HepG2 (cell line): ENCODE results near the gene CDYL2. TPM values are rescaled to one million over a fixed set of nuclear protein-coding genes. Genes with fewer than 3 reads are reported as not detected.

Experiments used
- ATAC-seq: fragments of 200-7000 bp; cut with Tn5 transposase; 3 replicates; pipeline ENCODE4 v1.9.1; 2020; ENCODE audit warnings: mild to moderate bottlenecking, moderate library complexity
- BruUV-seq: library from RNA; stranded (reverse); fragments of 400-500 nt; replicated peaks from 2 replicates; lab custom pipeline; 2021; lab: Mats Ljungman, UMichigan
- CTCF ChIA-PET: fragments of 300-600 bp; formaldehyde crosslinking; extraction: SDS; loops from one replicate; lab custom pipeline; 2021; ENCODE audit warnings: low total read pairs, inconsistent platforms, low intra/inter-chr PET ratio; lab: Yijun Ruan, JAX
- POLR2A ChIA-PET: fragments of 350-600 bp; sonication (Branson Sonifier 250); formaldehyde crosslinking; loops from one replicate; lab custom pipeline; 2020; ENCODE audit warnings: antibody characterized with exemption, inconsistent platforms; lab: Yijun Ruan, JAX
- DNase-seq: peaks from one replicate; pipeline ENCODE4 v3.0.0-alpha.2; 2015; ENCODE audit warnings: low spot score
- FAIRE-seq: peaks from 3 replicates; lab custom pipeline; 2011; peaks lifted over from hg19 to GRCh38; lab: Jason Lieb, UNC
- H2AFZ ChIP-seq: one replicate; pipeline ENCODE4 v1.6.1; 2011; ENCODE audit warnings: low read length, inconsistent platforms
- H3K27ac ChIP-seq: fragments of 300-600 bp; 3 replicates; pipeline ENCODE4 v1.8.0; 2011; ENCODE audit warnings: mixed run types, mild to moderate bottlenecking, mixed read lengths, low read length, inconsistent platforms; ENCODE audit not compliant: insufficient read depth; ENCODE audit errors: extremely low read length
- H3K27me3 ChIP-seq, 2 experiments: fragments of 200-600 bp in 1 of 2; 2 replicates in 1 of 2; 3 replicates in 1 of 2; pipeline versions ENCODE4 v1.6.0 to v1.8.0; 2011; ENCODE audit warnings: low read length in 2 of 2, mild to moderate bottlenecking in 2 of 2, moderate library complexity in 2 of 2, inconsistent platforms in 1 of 2; ENCODE audit not compliant: insufficient read depth in 2 of 2, control insufficient read depth in 1 of 2
- H3K36me3 ChIP-seq, 2 experiments: fragments of 200-600 bp in 1 of 2; replicated peaks in 1 of 2; 2 replicates in 1 of 2; 3 replicates in 1 of 2; pipeline versions ENCODE4 v1.5.1 to v1.8.0; 2011; ENCODE audit warnings: low read length in 2 of 2, inconsistent platforms in 1 of 2; ENCODE audit not compliant: insufficient read depth in 2 of 2, control insufficient read depth in 1 of 2
- H3K4me1 ChIP-seq: 2 replicates; pipeline ENCODE4 v1.5.1; 2012; ENCODE audit warnings: low read length, inconsistent platforms; ENCODE audit not compliant: insufficient read depth
- H3K4me2 ChIP-seq: 2 replicates; pipeline ENCODE4 v1.6.0; 2011; ENCODE audit warnings: low read depth, low read length, inconsistent platforms
- H3K4me3 ChIP-seq, 3 experiments: fragments of 200-600 bp in 1 of 3; sonication (generic), shearing (Covaris generic) in 1 of 3; replicated peaks in 1 of 3; 2 replicates each; pipeline ENCODE4 v1.5.1; 2011 to 2016; ENCODE audit warnings: low read length in 3 of 3, inconsistent platforms in 2 of 3, low read depth in 2 of 3, mild to moderate bottlenecking in 2 of 3, control low read depth in 1 of 3, mixed read lengths in 1 of 3; ENCODE audit not compliant: insufficient read depth in 1 of 3
- H3K79me2 ChIP-seq: one replicate; pipeline ENCODE4 v1.6.1; 2011; ENCODE audit warnings: low read length, inconsistent platforms; ENCODE audit not compliant: insufficient read depth
- H3K9ac ChIP-seq: 2 replicates; pipeline ENCODE4 v1.6.0; 2011; ENCODE audit warnings: mild to moderate bottlenecking, low read depth, low read length, inconsistent platforms; ENCODE audit not compliant: insufficient read depth
- H3K9me3 ChIP-seq: 2 replicates; pipeline ENCODE4 v1.5.1; 2012; ENCODE audit warnings: mild to moderate bottlenecking, low read length
- H4K20me1 ChIP-seq: 2 replicates; pipeline ENCODE4 v1.6.0; 2011; ENCODE audit warnings: inconsistent platforms, mild to moderate bottlenecking, low read length, moderate library complexity; ENCODE audit not compliant: insufficient read depth
- ARNT ChIP-seq: fragments of 450-650 bp; IDR thresholded peaks from 2 replicates; pipeline ENCODE4 v1.6.1; 2017
- EHMT2 ChIP-seq: fragments of 200-600 bp; sonication (generic); IDR thresholded peaks from 2 replicates; pipeline ENCODE4 v1.7.0; 2017; ENCODE audit warnings: antibody characterized with exemption, low read depth, low read length, borderline replicate concordance
- NFAT5 ChIP-seq: sonication (generic); formaldehyde crosslinking; IDR thresholded peaks from 2 replicates; pipeline ENCODE4 v1.4.0; 2020; ENCODE audit warnings: missing genetic modification reagents
- NFRKB ChIP-seq: fragments of 450-650 bp; IDR thresholded peaks from 2 replicates; pipeline ENCODE4 v1.6.1; 2017
- POLR2A ChIP-seq, 2 experiments: IDR thresholded peaks; 2 replicates each; pipeline ENCODE4 v1.6.1; 2011; ENCODE audit warnings: low read depth in 2 of 2, low read length in 2 of 2, mild to moderate bottlenecking in 1 of 2, moderate library complexity in 1 of 2; ENCODE audit not compliant: insufficient read depth in 1 of 2
- PRDM10 ChIP-seq: sonication (generic); formaldehyde crosslinking; IDR thresholded peaks from 2 replicates; pipeline ENCODE4 v1.4.0; 2020; ENCODE audit warnings: low read depth, missing genetic modification reagents
- SIN3A ChIP-seq: IDR thresholded peaks from 2 replicates; pipeline ENCODE4 v1.6.1; 2011; ENCODE audit warnings: low read depth, mild to moderate bottlenecking, control low read depth, low read length, borderline replicate concordance
- ZBED4 ChIP-seq: sonication (generic); formaldehyde crosslinking; IDR thresholded peaks from 2 replicates; pipeline ENCODE4 v1.4.0; 2020; ENCODE audit warnings: missing genetic modification reagents, borderline replicate concordance
- ZNF496 ChIP-seq: sonication (generic); formaldehyde crosslinking; IDR thresholded peaks from 2 replicates; pipeline ENCODE4 v1.8.1; 2023; ENCODE audit warnings: mild to moderate bottlenecking, moderate library complexity, missing genetic modification reagents; ENCODE audit not compliant: insufficient replicate concordance
- ZNF746 ChIP-seq: sonication (generic); formaldehyde crosslinking; IDR thresholded peaks from 2 replicates; pipeline ENCODE4 v1.8.0; 2022; ENCODE audit warnings: mild to moderate bottlenecking, missing genetic modification reagents
- WGBS: methylation state at CpG from one replicate; pipeline ENCODE4 v1.1.6; 2017; ENCODE audit warnings: low lambda C conversion rate; 5-methylcytosine and 5-hydroxymethylcytosine counted together
- in situ Hi-C: cut with HindIII; loops from 2 replicates; pipeline ENCODE4 v1.10.0; 2017; ENCODE audit warnings: low pct_unique_long_range_greater_than_20kb; ENCODE audit not compliant: extremely low pct_ligation_motif_present
- intact Hi-C: fragments of 100-400 bp; cut with micrococcal nuclease; formaldehyde crosslinking; loops from one replicate; pipeline ENCODE4 v1.10.0; 2022; ENCODE audit not compliant: unreplicated experiment
- polyA plus RNA-seq, 8 experiments: library from polyadenylated mRNA; depleted of rRNA in 3 of 8; stranded (reverse) in 7 of 8; unstranded in 1 of 8; fragments of >200 nt; fragmentation: Illumina TruSeq in 4 of 8; extraction: Trizol in 4 of 8; gene quantifications; 2 replicates each; pipeline versions ENCODE4 v1.2.1 to v1.2.3, GENCODE V29; 2011 to 2016; ENCODE audit warnings: low read depth in 4 of 8, missing spikeins in 1 of 8, mixed read lengths in 1 of 8; ENCODE audit not compliant: insufficient read depth in 1 of 8
- total RNA-seq, 5 experiments: library from RNA; depleted of rRNA; stranded (reverse); fragments of >200 nt; fragmentation: Illumina TruSeq; extraction: Trizol; gene quantifications; 2 replicates each; pipeline ENCODE4 v1.2.3, GENCODE V29; 2016; ENCODE audit warnings: low read depth in 1 of 5
- TF ChIP-seq, protein P1 (sequence below): sonication (generic); formaldehyde crosslinking; IDR thresholded peaks from 2 replicates; pipeline ENCODE4 v1.9.0; 2021; ENCODE audit warnings: missing genetic modification reagents, borderline replicate concordance

Gene CDYL2
- total and polyA plus RNA-seq, 2 of the 13 experiments (the other 11 are each of a cell fraction or from before 2014, with no cell fraction given), result 0.07 to 0.35 TPM

DNA sequence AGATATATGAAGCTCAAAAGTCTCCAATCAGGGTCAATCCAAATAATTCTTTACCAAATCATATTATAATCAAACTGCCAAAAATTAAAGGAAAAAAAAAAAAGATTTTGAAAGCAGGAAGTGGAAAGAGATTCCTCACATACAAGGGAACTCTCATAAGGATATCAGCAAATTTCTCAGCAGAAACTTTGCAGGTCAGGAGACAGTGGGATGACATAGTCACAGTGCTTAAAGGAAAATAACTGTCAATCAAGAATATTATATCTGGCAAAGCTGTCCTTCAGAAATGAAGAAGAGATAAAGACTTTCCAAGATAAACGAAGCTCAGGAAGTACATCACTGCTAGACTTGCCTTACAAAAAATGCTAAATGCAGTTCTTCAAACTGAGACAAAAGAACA lies 40.0 kb upstream of the CDYL2 start:
- H3K4me3 ChIP-seq, result no peak overlapping the region
- CTCF ChIA-PET, result no interaction called here
- TF ChIP-seq SIN3A, result no peak
- TF ChIP-seq PRDM10 (CRISPR knock-in tag), result no peak
- no peak for TF ChIP-seq NFAT5
- no peak for TF ChIP-seq ARNT
- TF ChIP-seq NFRKB, result no peak
- TF ChIP-seq EHMT2, result no peak
- TF ChIP-seq, protein P1, sequence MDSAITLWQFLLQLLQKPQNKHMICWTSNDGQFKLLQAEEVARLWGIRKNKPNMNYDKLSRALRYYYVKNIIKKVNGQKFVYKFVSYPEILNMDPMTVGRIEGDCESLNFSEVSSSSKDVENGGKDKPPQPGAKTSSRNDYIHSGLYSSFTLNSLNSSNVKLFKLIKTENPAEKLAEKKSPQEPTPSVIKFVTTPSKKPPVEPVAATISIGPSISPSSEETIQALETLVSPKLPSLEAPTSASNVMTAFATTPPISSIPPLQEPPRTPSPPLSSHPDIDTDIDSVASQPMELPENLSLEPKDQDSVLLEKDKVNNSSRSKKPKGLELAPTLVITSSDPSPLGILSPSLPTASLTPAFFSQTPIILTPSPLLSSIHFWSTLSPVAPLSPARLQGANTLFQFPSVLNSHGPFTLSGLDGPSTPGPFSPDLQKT (CRISPR knock-in tag), result no peak
- no peak for TF ChIP-seq ZBED4 (CRISPR knock-in tag)
- no peak for TF ChIP-seq ZNF496
- no peak for TF ChIP-seq ZNF746 (CRISPR knock-in tag)
- no peak for TF ChIP-seq POLR2A (IDR thresholded peaks at IDR 0.05; ENCODE audit: insufficient read depth in 1 of 2, low read depth in 2 of 2, low read length in 2 of 2)

More for the DNA sequence above, 40.0 kb upstream of the CDYL2 start:
- WGBS, result 46% methylated on average over 1 of the region's 1 CpG
- H3K79me2 ChIP-seq, result no peaks in the 10 kb centered on the region
- H3K9me3 ChIP-seq, result peaks cover 8% of the 10 kb centered on the region
- POLR2A ChIA-PET, result no interaction called here
- H3K4me1 ChIP-seq, result peaks cover 8% of the 10 kb centered on the region
- no peaks in the 10 kb centered on the region for H3K36me3 ChIP-seq
- H2AFZ ChIP-seq, result no peak overlapping the region
- intact Hi-C loops, result no loop called here
- no peak overlapping the region for H3K4me2 ChIP-seq
- FAIRE-seq (no peak), ATAC-seq (no peak), DNase-seq (no peak)
- no TSS peak for BruUV-seq
- no peak overlapping the region for H3K9ac ChIP-seq
- no peaks in the 10 kb centered on the region for H4K20me1 ChIP-seq
- in situ Hi-C loops, result no loop called here
- H3K27me3 ChIP-seq, result no peaks in the 10 kb centered on the region
- H3K27ac ChIP-seq, result no peak overlapping the region
